ENCODE results near the gene FBXW10. TPM values are rescaled to one million over a fixed set of nuclear protein-coding genes. Genes with fewer than 3 reads are reported as not detected.
"Not testable (repeated sequence)": the region's sequence is repeated elsewhere in the genome, so short reads cannot be mapped to it uniquely, and the experiment has no call there.

The FBXW10 gene
- not detected for total RNA-seq

GRCh38 chr17:18743699-18744421 lies at the start of gene FBXW10:
FBXW10 (plus strand) TSS chr17:18744054; CDS start chr17:18744245, 191 bp downstream.
- not testable (repeated sequence) for DNase-seq

DNA sequence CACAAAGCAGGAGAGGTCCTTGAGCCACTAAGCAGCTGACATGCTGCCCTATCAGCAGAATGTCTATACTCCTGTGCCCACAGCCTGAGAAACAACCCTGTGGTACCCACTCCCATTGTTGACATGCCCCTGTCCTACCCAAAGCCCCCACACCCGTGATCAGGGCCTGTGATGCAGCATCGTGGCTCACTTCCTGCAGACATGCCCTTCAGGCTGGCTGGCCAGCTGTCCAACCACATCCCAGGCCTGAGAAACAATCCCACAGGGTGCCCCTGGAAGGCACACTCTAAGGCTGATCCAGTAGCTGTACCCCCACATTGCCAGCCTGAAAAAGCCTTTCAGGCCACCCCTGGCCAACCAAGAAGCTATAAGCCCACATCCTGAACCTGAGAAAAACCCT lies 48.7 kb upstream of the FBXW10 start:
- DNase-seq: not testable (repeated sequence)

DNA sequence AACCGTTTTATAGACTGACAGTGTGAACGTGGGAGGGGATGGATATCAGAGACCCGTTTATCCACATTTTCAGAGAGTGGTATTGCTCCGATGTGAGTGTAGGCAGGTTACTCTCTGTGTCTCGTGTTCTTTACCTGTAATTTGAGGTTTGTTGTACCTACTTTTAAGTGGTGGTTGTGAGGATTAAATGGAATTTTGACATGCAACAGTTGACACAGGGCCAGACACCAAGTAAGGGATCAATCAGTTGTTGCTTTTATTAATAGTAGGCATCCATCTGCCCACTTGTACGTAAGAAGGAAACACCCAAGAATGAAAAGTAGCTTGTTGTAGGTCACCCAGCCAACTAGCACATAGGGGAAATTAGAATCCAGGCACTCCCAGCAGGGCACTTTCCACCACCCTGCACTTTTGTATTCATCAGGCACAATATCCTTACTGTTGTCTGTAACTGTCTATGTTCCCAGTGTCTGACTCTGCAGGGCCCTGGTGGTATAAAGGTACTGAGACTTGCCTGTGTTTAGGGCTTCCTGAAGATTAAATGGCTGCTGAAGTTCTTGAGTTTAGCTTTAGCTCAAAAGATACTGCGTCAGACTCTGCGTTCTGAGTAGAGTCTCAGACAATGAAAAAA lies 45.3 kb upstream of the FBXW10 start:
- DNase-seq: not testable (repeated sequence)

GRCh38 chr17:18705955-18706354 lies 37.9 kb upstream of the FBXW10 start:
- not testable (repeated sequence) for DNase-seq

DNA sequence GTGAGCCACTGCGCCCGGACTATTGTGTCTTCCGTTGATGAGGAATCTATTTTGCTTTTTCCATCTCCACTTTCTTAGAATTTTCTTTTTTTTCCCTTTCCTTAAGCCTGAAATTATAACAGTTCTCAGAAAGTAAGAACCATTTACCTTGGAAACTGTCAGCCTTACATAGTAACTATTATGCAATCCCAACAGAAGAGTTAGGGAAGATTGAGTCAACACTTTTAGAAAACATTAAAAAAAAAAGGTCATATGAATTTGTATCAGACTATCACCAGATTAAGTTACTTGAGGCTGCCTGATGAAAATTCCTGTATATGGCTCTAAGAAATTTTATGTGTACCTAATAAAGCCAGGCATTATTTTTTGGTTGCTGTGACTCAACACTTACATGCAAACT lies 35.6 kb upstream of the FBXW10 start:
- not testable (repeated sequence) for DNase-seq

DNA sequence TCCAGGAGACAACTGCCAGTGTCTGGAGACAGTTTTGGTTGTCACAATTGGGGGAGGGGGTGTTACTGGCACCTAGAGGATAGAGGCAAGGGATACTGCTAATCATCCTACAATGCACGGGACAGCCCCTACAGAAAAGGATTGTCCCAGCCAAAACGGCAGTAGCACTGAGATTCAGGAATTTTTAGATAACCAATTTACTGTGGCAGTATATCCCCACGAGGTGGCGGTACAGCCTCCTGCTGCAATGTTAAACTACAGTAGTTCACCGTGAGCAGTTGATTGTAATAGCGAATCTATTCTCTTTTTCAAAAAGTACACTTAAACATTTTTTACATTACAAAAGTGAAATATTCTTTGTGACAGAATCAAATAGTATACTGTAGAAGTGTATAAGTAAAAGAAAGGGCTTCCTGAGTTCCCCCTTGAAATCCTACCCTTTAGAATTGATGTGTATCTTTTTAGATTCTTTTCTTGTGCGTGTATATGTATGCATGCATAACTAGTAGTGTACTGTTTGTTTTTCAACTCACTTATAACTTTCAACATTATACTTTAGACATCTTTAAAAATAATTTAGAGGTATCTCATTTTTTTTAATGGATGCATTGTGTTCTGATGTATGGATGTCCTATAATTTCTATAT lies 31.4 kb upstream of the FBXW10 start:
- DNase-seq: peak; percentile 49

GRCh38 chr17:18718643-18719427 lies 25.0 kb upstream of the FBXW10 start:
- not testable (repeated sequence) for DNase-seq

- not testable (repeated sequence) for DNase-seq
Observed at GRCh38 chr17:18719428-18720110, 24.3 kb upstream of the FBXW10 start.

- DNase-seq: not testable (repeated sequence)
Observed at GRCh38 chr17:18721775-18722547, 21.9 kb upstream of the FBXW10 start.

- not testable (repeated sequence) for DNase-seq
Observed at GRCh38 chr17:18722612-18723011, 21.2 kb upstream of the FBXW10 start.

- DNase-seq: not testable (repeated sequence)
Observed at GRCh38 chr17:18723509-18723908, 20.3 kb upstream of the FBXW10 start.

DNA sequence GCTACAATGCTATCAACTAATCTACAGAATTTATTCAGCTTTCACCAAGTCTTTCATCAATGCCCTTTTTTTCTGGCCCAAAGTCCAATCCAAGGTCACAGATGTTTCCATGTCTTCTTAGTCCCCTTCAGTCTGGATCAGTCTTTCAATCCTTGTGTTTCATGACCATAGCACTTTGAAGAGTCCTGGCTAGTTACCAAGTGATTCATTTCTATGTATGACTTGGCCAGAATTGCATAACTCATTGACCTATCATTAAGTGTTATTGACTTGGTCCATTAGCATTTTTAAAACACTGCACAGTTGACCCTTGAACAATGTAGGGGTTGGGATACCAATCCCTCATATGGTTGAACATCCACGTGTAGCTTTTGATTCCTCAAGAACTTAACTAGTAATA lies 11.4 kb upstream of the FBXW10 start:
- DNase-seq: not testable (repeated sequence)

DNA sequence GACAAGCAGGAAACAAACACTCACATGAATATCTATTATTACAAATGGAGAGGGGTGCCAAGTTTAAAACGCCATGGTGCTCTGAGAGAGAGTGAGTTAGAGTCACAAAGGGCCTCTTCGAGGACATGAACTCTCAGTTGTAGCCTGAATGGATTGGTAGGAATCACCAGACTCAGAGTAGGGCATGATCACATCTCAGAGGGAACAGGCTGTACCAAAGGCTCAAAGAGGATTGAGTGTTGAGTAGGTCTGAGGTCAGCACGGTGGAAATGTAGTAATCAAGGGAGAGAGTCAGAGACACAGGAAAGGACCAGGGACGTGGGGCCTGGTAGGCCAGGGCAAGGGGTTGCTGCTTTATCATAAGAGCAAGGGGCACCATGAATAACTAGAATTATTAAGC lies 10.5 kb upstream of the FBXW10 start:
- DNase-seq: not testable (repeated sequence)

- DNase-seq: not testable (repeated sequence)
Observed at GRCh38 chr17:18739616-18740391, 4.0 kb upstream of the FBXW10 start.

GRCh38 chr17:18741228-18741627 lies 2.6 kb upstream of the FBXW10 start:
- DNase-seq: not testable (repeated sequence)

DNA sequence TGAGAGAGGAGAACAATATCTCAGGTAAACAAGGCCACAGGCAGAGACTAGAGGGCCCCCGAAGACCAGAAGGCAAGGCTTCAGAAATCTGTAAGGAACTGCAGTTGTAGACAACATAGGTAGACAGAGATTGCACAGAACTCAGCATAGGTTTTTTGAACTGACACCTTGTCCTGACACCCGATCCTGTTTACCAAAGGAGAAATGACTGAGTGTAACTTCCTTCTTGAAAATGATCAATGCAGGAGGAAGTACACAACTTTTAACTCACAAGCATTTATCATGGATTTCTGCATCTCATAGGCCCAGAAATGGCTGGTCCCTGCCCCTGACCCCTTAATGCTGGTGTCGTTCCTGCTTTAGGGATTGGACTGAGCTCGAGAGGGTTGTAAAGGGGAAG lies 872 bp downstream of the FBXW10 start:
- DNase-seq: not testable (repeated sequence)

- DNase-seq: not testable (repeated sequence)
Observed at GRCh38 chr17:18746551-18746950, 2.7 kb downstream of the FBXW10 start.

DNA sequence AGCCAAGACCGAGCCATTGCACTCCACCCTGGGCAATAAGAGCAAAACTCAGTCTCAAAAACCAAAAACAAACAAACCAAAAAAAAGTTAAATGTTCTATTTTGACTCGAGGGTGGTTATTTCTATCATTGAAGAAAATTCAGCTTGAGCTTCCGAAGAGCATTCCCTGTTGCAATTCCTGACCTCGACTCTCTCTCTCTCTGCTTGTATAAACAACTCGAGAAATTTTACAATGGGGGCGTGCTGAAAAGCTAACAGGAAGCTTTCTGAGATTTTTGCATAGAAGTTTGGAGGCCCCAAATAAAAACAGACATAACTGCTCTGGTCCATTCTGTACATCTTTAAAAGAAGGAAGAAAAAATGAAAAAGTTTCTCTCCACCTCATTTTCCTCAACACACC lies 3.6 kb downstream of the FBXW10 start:
- DNase-seq: not testable (repeated sequence)

- not testable (repeated sequence) for DNase-seq
Observed at GRCh38 chr17:18750242-18750641, 6.4 kb downstream of the FBXW10 start.

DNA sequence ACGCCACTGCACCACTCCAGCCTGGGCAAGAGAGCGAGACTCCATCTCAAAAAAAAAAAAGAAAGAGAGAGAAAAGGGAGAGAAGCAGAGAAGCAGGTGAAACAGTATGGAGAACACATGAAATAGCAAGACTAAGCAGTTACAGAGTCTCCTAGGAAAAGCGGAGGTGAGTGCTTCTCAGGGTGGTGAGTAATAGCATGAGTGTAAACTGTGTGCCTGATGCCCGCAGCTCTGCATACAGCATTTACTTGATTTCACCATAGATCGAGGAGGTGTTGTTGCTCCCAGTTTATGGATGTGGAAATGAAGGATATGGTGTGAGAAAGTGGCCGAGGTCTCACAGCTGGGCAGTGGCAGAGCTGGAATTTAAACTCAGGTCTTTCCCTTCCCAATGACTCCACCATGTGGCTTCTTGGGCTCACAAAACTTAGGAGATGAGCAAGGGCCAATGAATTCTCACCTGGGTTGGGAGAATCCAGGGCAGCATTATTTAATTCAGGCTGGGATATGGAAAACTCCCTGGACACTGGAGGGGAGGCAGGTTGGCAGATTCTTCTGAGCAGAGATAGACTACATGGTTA lies 10.1 kb downstream of the FBXW10 start:
- not testable (repeated sequence) for DNase-seq

All from effector CD4-positive, alpha-beta T cell (primary cell).